Esophagus squamous epithelium (tissue), 4 donors: Measurements from ENCODE around the gene CDH24.

Experiments used
- POLR2A ChIP-seq, 4 donors: fragments of 450-650 bp; IDR thresholded peaks; one replicate each; pipeline ENCODE4 v1.6.1; 2017; ENCODE audit warnings: antibody characterized with exemption in 4 of 4, mild to moderate bottlenecking in 4 of 4, moderate library complexity in 3 of 4
- TF ChIP-seq, protein P1 (sequence below), 6 experiments: fragments of 450-650 bp in 4 of 6; fragments of 200-600 bp in 2 of 6; sonication (generic) in 2 of 6; IDR thresholded peaks; one replicate each; pipeline ENCODE4 v1.5.1; 2016 to 2019; ENCODE audit warnings: antibody characterized with exemption in 6 of 6, mild to moderate bottlenecking in 4 of 6, moderate library complexity in 4 of 6

DNA sequence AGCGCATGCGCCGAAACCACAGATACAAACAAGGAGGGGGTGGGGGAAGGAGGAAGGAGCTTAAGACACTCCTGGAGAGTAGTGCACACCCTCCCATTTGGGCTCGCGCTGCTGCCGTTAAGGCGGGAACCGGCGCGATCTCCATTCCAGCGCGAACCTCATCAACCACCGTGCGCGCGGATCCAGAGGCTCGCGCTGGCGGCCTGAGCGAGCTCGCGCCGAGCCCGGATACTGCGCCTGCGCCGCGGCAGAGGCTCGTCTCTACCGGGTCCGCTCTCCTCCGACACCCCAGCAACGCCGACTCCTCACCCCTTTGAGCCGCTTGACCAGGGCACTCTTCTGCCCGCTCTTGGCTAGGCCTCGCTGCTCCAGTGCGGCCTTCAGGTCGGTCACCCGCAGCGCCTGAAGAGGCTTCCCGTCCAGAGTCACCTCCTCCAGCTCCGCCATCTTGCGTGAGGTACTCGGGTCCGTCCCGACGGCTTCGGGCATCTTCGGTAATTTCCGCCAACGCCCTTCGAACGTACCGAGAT, 37.4 kb upstream of the CDH24 start, which contains the start of gene ACIN1:
- peak in 2 of 4 donors; percentile 40 to 80 for TF ChIP-seq POLR2A (IDR thresholded peaks at IDR 0.05)
- TF ChIP-seq, protein P1, sequence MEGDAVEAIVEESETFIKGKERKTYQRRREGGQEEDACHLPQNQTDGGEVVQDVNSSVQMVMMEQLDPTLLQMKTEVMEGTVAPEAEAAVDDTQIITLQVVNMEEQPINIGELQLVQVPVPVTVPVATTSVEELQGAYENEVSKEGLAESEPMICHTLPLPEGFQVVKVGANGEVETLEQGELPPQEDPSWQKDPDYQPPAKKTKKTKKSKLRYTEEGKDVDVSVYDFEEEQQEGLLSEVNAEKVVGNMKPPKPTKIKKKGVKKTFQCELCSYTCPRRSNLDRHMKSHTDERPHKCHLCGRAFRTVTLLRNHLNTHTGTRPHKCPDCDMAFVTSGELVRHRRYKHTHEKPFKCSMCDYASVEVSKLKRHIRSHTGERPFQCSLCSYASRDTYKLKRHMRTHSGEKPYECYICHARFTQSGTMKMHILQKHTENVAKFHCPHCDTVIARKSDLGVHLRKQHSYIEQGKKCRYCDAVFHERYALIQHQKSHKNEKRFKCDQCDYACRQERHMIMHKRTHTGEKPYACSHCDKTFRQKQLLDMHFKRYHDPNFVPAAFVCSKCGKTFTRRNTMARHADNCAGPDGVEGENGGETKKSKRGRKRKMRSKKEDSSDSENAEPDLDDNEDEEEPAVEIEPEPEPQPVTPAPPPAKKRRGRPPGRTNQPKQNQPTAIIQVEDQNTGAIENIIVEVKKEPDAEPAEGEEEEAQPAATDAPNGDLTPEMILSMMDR (IDR thresholded peaks at IDR 0.05): no peak
